Cardiac fibroblast (primary cell): Measurements from ENCODE around the gene CYP27A1.

Experiments used
- DNase-seq, 2 donors: peaks; one replicate each; pipeline versions ENCODE4 v3.0.0 to v3.0.0-alpha.2; 2010; ENCODE audit warnings: low read depth in 2 of 2
- H3K4me3 ChIP-seq, 2 donors: replicated peaks in 1 of 2; 1 replicate in 1 of 2; 2 replicates in 1 of 2; pipeline ENCODE4 v1.5.1; 2011; ENCODE audit warnings: low read depth in 2 of 2, low read length in 2 of 2, mild to moderate bottlenecking in 2 of 2, moderate library complexity in 1 of 2
- CTCF ChIP-seq: IDR thresholded peaks from one replicate; pipeline ENCODE4 v1.5.1; 2011; ENCODE audit warnings: low read depth, mild to moderate bottlenecking, low read length, inconsistent platforms

CYP27A1 gene

GRCh38 chr2:218798767-218799504 is 17.0 kb downstream of the CYP27A1 start:
- no peak for TF ChIP-seq CTCF
- no peak overlapping the region for H3K4me3 ChIP-seq
- DNase-seq, result peak in 1 of 2 donors; percentile 10

GRCh38 chr2:218799990-218800389 is 18.0 kb downstream of the CYP27A1 start:
- no peak overlapping the region for H3K4me3 ChIP-seq
- TF ChIP-seq CTCF, result no peak
- no peak for DNase-seq

GRCh38 chr2:218802386-218802994 is 20.5 kb downstream of the CYP27A1 start:
- no peak for DNase-seq
- TF ChIP-seq CTCF, result no peak
- no peak overlapping the region for H3K4me3 ChIP-seq

- H3K4me3 ChIP-seq, result no peak overlapping the region
- no peak for DNase-seq
- TF ChIP-seq CTCF, result no peak
These were observed 22.9 kb downstream of the CYP27A1 start for GRCh38 chr2:218804817-218805216.

- H3K4me3 ChIP-seq, result no peak overlapping the region
- DNase-seq, result peak; percentile 41 to 59
- no peak for TF ChIP-seq CTCF
These were observed 23.7 kb downstream of the CYP27A1 start for GRCh38 chr2:218805627-218806026.

GRCh38 chr2:218806346-218806978 is 24.5 kb downstream of the CYP27A1 start:
- DNase-seq, result peak; percentile 99 to 100
- H3K4me3 ChIP-seq, result no peak overlapping the region
- no peak for TF ChIP-seq CTCF
